ENCODE results near the gene PIK3CG.

The PIK3CG gene

GRCh38 chr7:106870528-106870927 lies 5.4 kb downstream of the PIK3CG start:
- H3K27me3 ChIP-seq: no peaks in the 10 kb centered on the region
- H3K36me3 ChIP-seq: no peaks in the 10 kb centered on the region

GRCh38 chr7:106870983-106871410 lies 5.9 kb downstream of the PIK3CG start:
- Histone ChIP-seq H3K27me3 (no peaks in the 10 kb centered on the region), H3K4me3 (ENCODE audit: low read depth, low read length) (no peak overlapping the region), H3K9me3 (no peaks in the 10 kb centered on the region), H3K4me1 (no peaks in the 10 kb centered on the region; the same call in 1 of the 2 replicates), H3K36me3 (no peaks in the 10 kb centered on the region)
- DNase-seq: no peak
- TF ChIP-seq CTCF (IDR thresholded peaks at IDR 0.05; ENCODE audit: low read depth, low read length): no peak

More at GRCh38 chr7:106870528-106870927, 5.4 kb downstream of the PIK3CG start:
- Histone ChIP-seq H3K4me1 (no peaks in the 10 kb centered on the region; the same call in 1 of the 2 replicates), H3K4me3 (ENCODE audit: low read depth, low read length) (no peak overlapping the region), H3K9me3 (no peaks in the 10 kb centered on the region)
- no peak for TF ChIP-seq CTCF (IDR thresholded peaks at IDR 0.05; ENCODE audit: low read depth, low read length)
- no peak for DNase-seq

- DNase-seq: no peak
- no peaks in the 10 kb centered on the region; the same call in 1 of the 2 replicates for H3K4me1 ChIP-seq
- H3K27me3 ChIP-seq: no peaks in the 10 kb centered on the region
- H3K4me3 ChIP-seq (ENCODE audit: low read depth, low read length): no peak overlapping the region
- H3K9me3 ChIP-seq: no peaks in the 10 kb centered on the region
- TF ChIP-seq CTCF (IDR thresholded peaks at IDR 0.05; ENCODE audit: low read depth, low read length): no peak
- H3K36me3 ChIP-seq: no peaks in the 10 kb centered on the region
Measured at GRCh38 chr7:106871793-106872571, 6.9 kb downstream of the PIK3CG start.

- Histone ChIP-seq H3K4me3 (ENCODE audit: low read depth, low read length) (no peak overlapping the region), H3K4me1 (no peaks in the 10 kb centered on the region; the same call in 1 of the 2 replicates), H3K9me3 (no peaks in the 10 kb centered on the region), H3K36me3 (no peaks in the 10 kb centered on the region), H3K27me3 (no peaks in the 10 kb centered on the region)
- no peak for TF ChIP-seq CTCF (IDR thresholded peaks at IDR 0.05; ENCODE audit: low read depth, low read length)
- DNase-seq: no peak
Measured at GRCh38 chr7:106872763-106873162, 7.7 kb downstream of the PIK3CG start.

GRCh38 chr7:106874076-106874475 lies 9.0 kb downstream of the PIK3CG start:
- DNase-seq: no peak
- TF ChIP-seq CTCF (IDR thresholded peaks at IDR 0.05; ENCODE audit: low read depth, low read length): no peak
- Histone ChIP-seq H3K4me3 (ENCODE audit: low read depth, low read length) (no peak overlapping the region), H3K4me1 (peaks cover 4% of the 10 kb centered on the region), H3K36me3 (no peaks in the 10 kb centered on the region), H3K9me3 (no peaks in the 10 kb centered on the region), H3K27me3 (no peaks in the 10 kb centered on the region)

GRCh38 chr7:106875508-106875907 lies 10.4 kb downstream of the PIK3CG start:
- no peak for DNase-seq
- TF ChIP-seq CTCF (IDR thresholded peaks at IDR 0.05; ENCODE audit: low read depth, low read length): no peak
- no peaks in the 10 kb centered on the region for H3K27me3 ChIP-seq
- H3K36me3 ChIP-seq: no peaks in the 10 kb centered on the region
- H3K4me3 ChIP-seq (ENCODE audit: low read depth, low read length): no peak overlapping the region
- H3K4me1 ChIP-seq: peaks cover 4% of the 10 kb centered on the region
- H3K9me3 ChIP-seq: no peaks in the 10 kb centered on the region
